Fibroblast of lung (primary cell): ENCODE results near the gene SLC25A18. TPM values are rescaled to one million over a fixed set of nuclear protein-coding genes. Genes with fewer than 3 reads are reported as not detected.

Source experiments
- DNase-seq, 2 donors: peaks; one replicate each; pipeline versions ENCODE4 v3.0.0 to v3.0.0-alpha.2; 2010; ENCODE audit warnings: low read depth in 2 of 2
- H2AFZ ChIP-seq: 2 replicates; pipeline ENCODE4 v1.5.1; 2012; ENCODE audit warnings: low read length, control low read depth, inconsistent platforms
- H3K27ac ChIP-seq: 2 replicates; pipeline ENCODE4 v1.5.1; 2011; ENCODE audit warnings: low read length, control low read depth; ENCODE audit not compliant: insufficient read depth
- H3K27me3 ChIP-seq: 2 replicates; pipeline ENCODE4 v1.5.1; 2011; ENCODE audit warnings: mild to moderate bottlenecking, low read length; ENCODE audit not compliant: control insufficient read depth, insufficient read depth
- H3K36me3 ChIP-seq: 2 replicates; pipeline ENCODE4 v1.5.1; 2011; ENCODE audit warnings: low read length; ENCODE audit not compliant: control insufficient read depth, insufficient read depth
- H3K4me1 ChIP-seq: 2 replicates; pipeline ENCODE4 v1.5.1; 2011; ENCODE audit warnings: low read length; ENCODE audit not compliant: control insufficient read depth, insufficient read depth; ENCODE audit errors: extremely low read depth
- H3K4me2 ChIP-seq: 2 replicates; pipeline ENCODE4 v1.5.1; 2011; ENCODE audit warnings: low read length, control low read depth; ENCODE audit not compliant: insufficient read depth; ENCODE audit errors: extremely low read depth
- H3K4me3 ChIP-seq, 4 experiments: fragments of 200-600 bp in 1 of 4; sonication (generic) in 1 of 4; replicated peaks in 1 of 4; 2 replicates each; pipeline ENCODE4 v1.5.1; 2011 to 2016; ENCODE audit warnings: low read length in 4 of 4, low read depth in 3 of 4, mild to moderate bottlenecking in 3 of 4, control low read depth in 2 of 4, inconsistent platforms in 1 of 4, mixed read lengths in 1 of 4; ENCODE audit not compliant: insufficient read depth in 1 of 4; ENCODE audit errors: control extremely low read depth in 1 of 4
- H3K79me2 ChIP-seq: 2 replicates; pipeline ENCODE4 v1.5.1; 2012; ENCODE audit warnings: mild to moderate bottlenecking, low read length, inconsistent platforms; ENCODE audit not compliant: control insufficient read depth, insufficient read depth
- H3K9ac ChIP-seq: 2 replicates; pipeline ENCODE4 v1.5.1; 2011; ENCODE audit warnings: mild to moderate bottlenecking, low read length, control low read depth; ENCODE audit not compliant: insufficient read depth
- H3K9me3 ChIP-seq: 2 replicates; pipeline ENCODE4 v1.5.1; 2012; ENCODE audit warnings: low read depth, low read length; ENCODE audit not compliant: control insufficient read depth, insufficient read depth
- H4K20me1 ChIP-seq: 2 replicates; pipeline ENCODE4 v1.5.1; 2011; ENCODE audit warnings: low read length; ENCODE audit not compliant: control insufficient read depth, insufficient read depth; ENCODE audit errors: extremely low read depth
- EZH2 ChIP-seq: IDR thresholded peaks from 2 replicates; pipeline ENCODE4 v1.5.1; 2012; ENCODE audit warnings: low read length, control low read depth, mild to moderate bottlenecking; ENCODE audit errors: missing control alignments
- polyA plus RNA-seq, 2 donors: library from polyadenylated mRNA; depleted of rRNA in 1 of 2; stranded (reverse) in 1 of 2; unstranded in 1 of 2; fragments of >200 nt; gene quantifications; 2 replicates each; pipeline ENCODE4 v1.2.1, GENCODE V29; 2011 to 2012; ENCODE audit warnings: missing spikeins in 1 of 2
- total RNA-seq: library from RNA; depleted of rRNA; stranded (reverse); fragments of >200 nt; gene quantifications from 2 replicates; pipeline ENCODE4 v1.2.1, GENCODE V29; 2014
- TF ChIP-seq, protein P1 (sequence below), 2 donors: IDR thresholded peaks in 1 of 2; conservative IDR thresholded peaks in 1 of 2; 1 replicate in 1 of 2; 2 replicates in 1 of 2; pipeline ENCODE4 v1.5.1; 2011 to 2012; ENCODE audit warnings: low read length in 2 of 2, control low read depth in 1 of 2, inconsistent platforms in 1 of 2, low read depth in 1 of 2, mild to moderate bottlenecking in 1 of 2

Gene SLC25A18
- total and polyA plus RNA-seq, 2 donors (not counting 1 experiment from before 2014, with no cell fraction given) = 0.26 TPM; not detected in 1

DNA sequence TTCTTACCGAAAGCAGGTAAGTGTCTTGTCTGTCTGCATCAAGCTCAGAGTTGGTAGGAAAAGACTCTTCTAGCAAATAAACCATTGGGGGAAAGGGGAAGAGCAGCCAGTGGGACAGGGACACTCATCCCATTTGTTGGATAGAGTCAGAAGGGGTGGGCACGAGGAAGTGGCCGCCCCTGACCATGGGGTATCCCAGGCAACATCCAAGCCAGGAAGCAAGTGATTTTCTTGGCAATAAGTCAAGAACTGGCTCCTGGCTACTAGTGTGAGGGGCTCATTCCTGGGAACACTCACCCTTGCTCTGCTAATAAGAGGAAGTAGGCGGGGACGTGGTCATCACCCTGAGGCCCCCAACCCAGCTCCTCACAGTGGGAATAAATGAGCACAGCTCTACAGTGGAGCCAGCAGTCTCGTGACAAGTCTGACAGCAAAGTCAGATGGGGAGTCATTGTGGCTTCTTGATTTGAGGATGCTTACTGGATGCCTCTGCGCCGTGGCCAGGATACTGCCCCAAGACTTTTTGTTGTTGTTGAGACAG is 6.7 kb downstream of the SLC25A18 start:
- Histone ChIP-seq H3K4me3 (no peak overlapping the region), H3K9me3 (no peaks in the 10 kb centered on the region), H3K27me3 (peaks cover 2% of the 10 kb centered on the region), H4K20me1 (no peaks in the 10 kb centered on the region), H2AFZ (peak overlapping the region; percentile 44), H3K4me1 (peaks cover 8% of the 10 kb centered on the region), H3K36me3 (no peaks in the 10 kb centered on the region), H3K9ac (peak overlapping the region; percentile 8), H3K27ac (no peak overlapping the region), H3K79me2 (no peaks in the 10 kb centered on the region), H3K4me2 (peak overlapping the region; percentile 61)
- TF ChIP-seq, protein P1, sequence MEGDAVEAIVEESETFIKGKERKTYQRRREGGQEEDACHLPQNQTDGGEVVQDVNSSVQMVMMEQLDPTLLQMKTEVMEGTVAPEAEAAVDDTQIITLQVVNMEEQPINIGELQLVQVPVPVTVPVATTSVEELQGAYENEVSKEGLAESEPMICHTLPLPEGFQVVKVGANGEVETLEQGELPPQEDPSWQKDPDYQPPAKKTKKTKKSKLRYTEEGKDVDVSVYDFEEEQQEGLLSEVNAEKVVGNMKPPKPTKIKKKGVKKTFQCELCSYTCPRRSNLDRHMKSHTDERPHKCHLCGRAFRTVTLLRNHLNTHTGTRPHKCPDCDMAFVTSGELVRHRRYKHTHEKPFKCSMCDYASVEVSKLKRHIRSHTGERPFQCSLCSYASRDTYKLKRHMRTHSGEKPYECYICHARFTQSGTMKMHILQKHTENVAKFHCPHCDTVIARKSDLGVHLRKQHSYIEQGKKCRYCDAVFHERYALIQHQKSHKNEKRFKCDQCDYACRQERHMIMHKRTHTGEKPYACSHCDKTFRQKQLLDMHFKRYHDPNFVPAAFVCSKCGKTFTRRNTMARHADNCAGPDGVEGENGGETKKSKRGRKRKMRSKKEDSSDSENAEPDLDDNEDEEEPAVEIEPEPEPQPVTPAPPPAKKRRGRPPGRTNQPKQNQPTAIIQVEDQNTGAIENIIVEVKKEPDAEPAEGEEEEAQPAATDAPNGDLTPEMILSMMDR (conservative IDR thresholded peaks at IDR 0.05 in 1 of 2, IDR thresholded peaks at IDR 0.05 in 1 of 2; ENCODE audit: low read depth in 1 of 2, low read length in 2 of 2) = no peak
- TF ChIP-seq EZH2 = no peak
- DNase-seq = peak; percentile 39 to 42

DNA sequence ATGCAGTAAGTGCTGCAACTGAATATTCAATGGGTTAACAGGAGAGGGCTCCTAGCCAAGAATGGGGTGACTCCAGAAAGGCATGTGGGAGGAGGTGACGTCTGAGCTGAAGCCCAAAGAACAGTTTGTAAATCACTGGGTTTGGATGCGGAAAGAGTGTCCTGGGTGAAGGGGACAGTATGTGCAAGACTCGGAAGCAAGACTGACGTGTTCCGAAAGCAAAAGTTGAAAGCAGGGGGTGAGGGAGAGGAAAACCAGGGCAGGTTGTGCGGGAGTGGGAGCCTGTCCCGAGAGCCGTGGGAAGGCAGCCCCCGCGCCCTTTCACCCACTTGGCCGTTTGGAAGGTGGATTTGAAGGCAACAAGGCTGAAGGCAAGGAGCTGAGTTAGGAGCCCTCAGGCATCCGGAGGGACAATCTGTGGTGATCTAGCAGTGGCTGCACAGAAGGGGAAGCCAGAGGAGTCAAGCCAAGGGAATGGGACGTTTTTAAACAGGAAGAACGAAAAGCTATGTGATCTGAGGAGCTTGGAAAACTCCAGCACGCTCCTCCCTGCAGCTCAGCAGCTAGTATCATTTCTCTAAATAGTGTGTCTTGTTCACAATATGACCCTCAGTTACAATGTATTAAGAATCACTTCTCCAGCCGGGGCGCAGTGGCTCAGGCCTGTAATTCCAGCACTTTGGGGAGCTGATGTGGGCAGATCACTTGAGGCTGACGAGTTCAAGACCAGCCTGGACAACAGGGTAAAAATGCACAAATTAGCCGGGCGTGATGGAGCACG is 7.7 kb downstream of the SLC25A18 start:
- Histone ChIP-seq H3K9me3 (no peaks in the 10 kb centered on the region), H3K4me2 (peak overlapping the region; percentile 60), H3K9ac (no peak overlapping the region), H3K4me1 (peaks cover 8% of the 10 kb centered on the region), H3K27ac (peak overlapping the region; percentile 58), H3K79me2 (no peaks in the 10 kb centered on the region), H2AFZ (peak overlapping the region; percentile 47), H3K4me3 (peak overlapping the region in 2 of 4 experiments; percentile 53 to 59), H3K36me3 (no peaks in the 10 kb centered on the region), H3K27me3 (peaks cover 2% of the 10 kb centered on the region), H4K20me1 (no peaks in the 10 kb centered on the region)
- DNase-seq = peak; percentile 81 to 97
- TF ChIP-seq, protein P1 (conservative IDR thresholded peaks at IDR 0.05 in 1 of 2, IDR thresholded peaks at IDR 0.05 in 1 of 2; ENCODE audit: low read depth in 1 of 2, low read length in 2 of 2) = no peak
- TF ChIP-seq EZH2 = no peak

DNA sequence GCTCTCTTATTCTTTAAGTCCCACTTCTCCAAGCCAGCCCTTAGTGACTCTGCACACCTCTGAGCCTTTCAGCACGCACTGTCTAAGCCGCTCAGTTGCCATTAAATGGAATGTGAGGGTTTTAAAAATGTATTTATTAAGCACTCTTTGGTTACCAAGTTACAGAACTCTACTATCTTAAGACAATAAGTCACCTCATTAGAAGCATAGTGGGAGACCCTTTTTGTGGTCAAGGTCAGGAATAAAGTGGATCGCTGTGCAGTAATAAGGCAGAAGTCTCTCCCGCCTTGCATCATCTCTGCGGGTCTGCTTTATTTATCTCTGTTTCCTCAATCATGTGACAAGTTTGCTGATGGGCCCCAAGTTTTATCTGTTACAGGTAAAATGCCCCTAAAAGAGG is 11.9 kb downstream of the SLC25A18 start:
- Histone ChIP-seq H3K36me3 (no peaks in the 10 kb centered on the region), H3K79me2 (no peaks in the 10 kb centered on the region), H3K9ac (no peak overlapping the region), H3K4me2 (no peak overlapping the region), H2AFZ (no peak overlapping the region), H3K4me1 (peaks cover 3% of the 10 kb centered on the region), H3K4me3 (no peak overlapping the region), H3K9me3 (no peaks in the 10 kb centered on the region), H3K27me3 (peaks cover 2% of the 10 kb centered on the region), H4K20me1 (no peaks in the 10 kb centered on the region), H3K27ac (no peak overlapping the region)
- peak in 1 of 2 donors; percentile 33 for DNase-seq
- TF ChIP-seq, protein P1 (conservative IDR thresholded peaks at IDR 0.05 in 1 of 2, IDR thresholded peaks at IDR 0.05 in 1 of 2; ENCODE audit: low read depth in 1 of 2, low read length in 2 of 2) = no peak
- no peak for TF ChIP-seq EZH2
